Mononuclear cell (primary cell): ENCODE results near the gene RFWD3. TPM values are rescaled to one million over a fixed set of nuclear protein-coding genes. Genes with fewer than 3 reads are reported as not detected.

Source experiments
- H3K27me3 ChIP-seq: 2 replicates; pipeline ENCODE4 v1.6.0; 2011; ENCODE audit warnings: low read length, control low read depth; ENCODE audit not compliant: insufficient read depth
- H3K4me1 ChIP-seq: 2 replicates; pipeline ENCODE4 v1.5.1; 2011; ENCODE audit warnings: mild to moderate bottlenecking, low read length, control low read depth; ENCODE audit not compliant: insufficient read depth
- H3K4me3 ChIP-seq: 2 replicates; pipeline ENCODE4 v1.5.1; 2011; ENCODE audit warnings: mild to moderate bottlenecking, low read length, moderate library complexity
- H3K9me3 ChIP-seq: 2 replicates; pipeline ENCODE4 v1.5.1; 2011; ENCODE audit warnings: low read depth, mild to moderate bottlenecking, control low read depth, low read length
- total RNA-seq: library from RNA; depleted of rRNA; stranded (reverse); fragments of >200 nt; gene quantifications from one replicate; pipeline ENCODE4 v1.2.3, GENCODE V29; 2012

Gene RFWD3
- total RNA-seq, 1 donor = 24.9 TPM

GRCh38 chr16:74608381-74608780 lies 58.3 kb downstream of the RFWD3 start:
- H3K4me3 ChIP-seq = no peak overlapping the region
- H3K4me1 ChIP-seq = peaks cover 47% of the 10 kb centered on the region
- H3K9me3 ChIP-seq = no peaks in the 10 kb centered on the region
- no peaks in the 10 kb centered on the region for H3K27me3 ChIP-seq

- Histone ChIP-seq H3K9me3 (no peaks in the 10 kb centered on the region), H3K4me3 (no peak overlapping the region), H3K27me3 (no peaks in the 10 kb centered on the region), H3K4me1 (peaks cover 50% of the 10 kb centered on the region)
These were observed 58.7 kb downstream of the RFWD3 start for GRCh38 chr16:74607962-74608356.

GRCh38 chr16:74607310-74607961 lies 59.2 kb downstream of the RFWD3 start:
- H3K4me3 ChIP-seq = peak overlapping the region; percentile 96
- no peaks in the 10 kb centered on the region for H3K9me3 ChIP-seq
- no peaks in the 10 kb centered on the region for H3K27me3 ChIP-seq
- H3K4me1 ChIP-seq = peaks cover 56% of the 10 kb centered on the region

DNA sequence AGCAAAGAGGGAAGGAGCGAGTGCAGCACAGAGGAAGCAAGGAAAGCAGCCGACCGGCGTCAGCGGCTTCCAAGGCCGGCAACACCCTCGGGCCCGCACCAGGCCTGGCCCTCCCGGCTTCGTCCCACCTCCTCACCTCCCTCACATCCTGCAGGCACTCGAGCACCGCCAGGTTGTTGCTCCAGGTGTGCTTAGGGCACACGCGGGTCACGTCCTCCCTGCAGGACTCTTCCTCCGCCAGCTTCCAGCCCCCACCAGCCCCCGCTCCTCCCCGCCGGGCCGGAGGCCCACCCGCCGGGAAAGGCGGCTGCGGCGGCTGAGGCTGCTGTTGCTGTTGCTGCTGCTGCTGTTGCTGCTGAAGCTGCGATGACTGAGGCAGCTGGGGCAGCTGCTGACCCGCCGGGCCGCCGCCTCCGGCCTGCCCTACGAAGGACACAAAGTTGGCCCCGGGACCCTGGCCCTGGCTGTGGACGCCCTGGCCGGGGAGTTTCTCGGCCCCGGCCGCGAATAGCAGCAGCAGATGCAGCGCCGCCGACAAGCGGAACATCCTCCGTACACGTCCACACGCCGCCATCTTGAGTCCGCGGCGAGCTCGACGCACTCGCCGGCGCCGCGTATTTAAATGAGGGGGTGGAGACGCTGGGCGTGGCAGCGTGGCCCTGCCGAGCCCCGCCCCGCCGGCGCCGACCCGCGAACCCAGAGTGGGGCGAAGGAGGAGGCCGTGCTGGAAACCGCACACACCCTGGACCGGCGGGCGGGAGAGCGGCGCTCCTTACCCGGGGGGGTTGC lies 60.0 kb downstream of the RFWD3 start, which contains the start of gene GLG1:
Gene GLG1, minus strand, starts transcription at position 594 of the 789 bp plus-strand sequence. Its CDS starts 20 bp downstream, at position 574.
- Histone ChIP-seq H3K4me3 (peak within 1 kb of the TSS; percentile 96), H3K27me3 (no peaks in the 10 kb centered on the region), H3K9me3 (no peaks in the 10 kb centered on the region), H3K4me1 (peaks cover 58% of the 10 kb centered on the region)

- no peaks in the 10 kb centered on the region for H3K27me3 ChIP-seq
- peak overlapping the region; percentile 96 for H3K4me3 ChIP-seq
- H3K4me1 ChIP-seq = peaks cover 66% of the 10 kb centered on the region
- H3K9me3 ChIP-seq = no peaks in the 10 kb centered on the region
These were observed 60.7 kb downstream of the RFWD3 start for GRCh38 chr16:74605746-74606520.

- Histone ChIP-seq H3K4me1 (peaks cover 72% of the 10 kb centered on the region), H3K9me3 (no peaks in the 10 kb centered on the region), H3K4me3 (peak overlapping the region; percentile 96), H3K27me3 (no peaks in the 10 kb centered on the region)
These were observed 61.3 kb downstream of the RFWD3 start for GRCh38 chr16:74605332-74605731.

DNA sequence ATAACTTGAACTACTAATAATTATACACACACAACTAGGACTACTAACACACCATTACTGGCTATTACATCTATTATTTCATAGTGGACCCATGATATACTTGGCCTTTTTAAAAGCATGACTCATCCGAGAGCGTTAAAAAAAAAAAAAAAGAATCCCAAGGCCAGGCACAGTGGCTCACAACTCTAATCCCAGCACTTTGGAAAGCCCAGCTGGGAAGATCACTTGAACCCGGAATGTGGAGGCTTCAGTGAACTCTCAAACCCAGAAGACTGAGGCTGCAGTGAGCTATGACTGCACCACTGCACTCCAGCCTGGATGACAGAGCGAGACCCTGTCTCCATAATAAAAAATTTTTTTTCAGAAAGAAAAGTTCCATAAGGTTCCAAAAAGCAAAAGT lies 62.8 kb downstream of the RFWD3 start:
- Histone ChIP-seq H3K4me3 (no peak overlapping the region), H3K4me1 (peaks cover 76% of the 10 kb centered on the region), H3K27me3 (no peaks in the 10 kb centered on the region), H3K9me3 (no peaks in the 10 kb centered on the region)

DNA sequence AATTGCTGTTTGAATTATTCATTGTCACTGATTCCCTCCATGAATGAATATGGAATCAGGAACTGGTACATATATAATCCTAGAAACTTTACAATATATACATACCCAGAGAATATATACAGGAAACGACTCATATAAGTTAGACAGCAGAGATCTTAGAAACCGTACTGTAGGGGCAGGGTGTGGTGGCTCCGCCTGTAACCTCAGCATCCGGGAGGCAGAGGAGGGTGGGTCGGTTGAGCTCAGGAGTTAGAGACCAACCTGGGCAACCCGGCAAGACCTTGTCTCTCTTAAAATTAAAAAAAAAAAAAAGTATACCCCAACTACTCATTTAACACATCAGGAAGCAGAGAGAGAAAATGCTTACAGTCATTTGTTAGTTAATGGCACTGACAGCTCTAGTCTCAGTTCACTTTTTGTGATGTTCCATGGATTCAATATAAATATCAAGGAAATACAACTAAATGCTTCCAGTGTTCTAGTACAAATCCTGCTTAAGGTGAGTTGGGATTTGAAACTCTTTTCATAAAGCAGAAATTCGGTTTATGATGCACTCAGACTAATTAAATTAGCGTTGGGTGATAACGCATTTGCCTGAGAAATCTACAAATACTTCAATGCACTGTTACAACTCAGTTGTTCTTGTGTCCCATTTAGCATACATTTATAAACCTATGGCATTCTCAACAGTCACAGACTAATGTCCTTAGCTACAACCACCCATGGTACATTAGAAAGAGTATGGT lies 65.4 kb downstream of the RFWD3 start:
- Histone ChIP-seq H3K4me3 (no peak overlapping the region), H3K9me3 (no peaks in the 10 kb centered on the region), H3K27me3 (no peaks in the 10 kb centered on the region), H3K4me1 (peaks cover 59% of the 10 kb centered on the region)

GRCh38 chr16:74596586-74596985 lies 70.1 kb downstream of the RFWD3 start:
- H3K27me3 ChIP-seq = no peaks in the 10 kb centered on the region
- no peaks in the 10 kb centered on the region for H3K9me3 ChIP-seq
- H3K4me3 ChIP-seq = no peak overlapping the region
- peaks cover 24% of the 10 kb centered on the region for H3K4me1 ChIP-seq

GRCh38 chr16:74592847-74593246 lies 73.8 kb downstream of the RFWD3 start:
- peaks cover 29% of the 10 kb centered on the region for H3K4me1 ChIP-seq

DNA sequence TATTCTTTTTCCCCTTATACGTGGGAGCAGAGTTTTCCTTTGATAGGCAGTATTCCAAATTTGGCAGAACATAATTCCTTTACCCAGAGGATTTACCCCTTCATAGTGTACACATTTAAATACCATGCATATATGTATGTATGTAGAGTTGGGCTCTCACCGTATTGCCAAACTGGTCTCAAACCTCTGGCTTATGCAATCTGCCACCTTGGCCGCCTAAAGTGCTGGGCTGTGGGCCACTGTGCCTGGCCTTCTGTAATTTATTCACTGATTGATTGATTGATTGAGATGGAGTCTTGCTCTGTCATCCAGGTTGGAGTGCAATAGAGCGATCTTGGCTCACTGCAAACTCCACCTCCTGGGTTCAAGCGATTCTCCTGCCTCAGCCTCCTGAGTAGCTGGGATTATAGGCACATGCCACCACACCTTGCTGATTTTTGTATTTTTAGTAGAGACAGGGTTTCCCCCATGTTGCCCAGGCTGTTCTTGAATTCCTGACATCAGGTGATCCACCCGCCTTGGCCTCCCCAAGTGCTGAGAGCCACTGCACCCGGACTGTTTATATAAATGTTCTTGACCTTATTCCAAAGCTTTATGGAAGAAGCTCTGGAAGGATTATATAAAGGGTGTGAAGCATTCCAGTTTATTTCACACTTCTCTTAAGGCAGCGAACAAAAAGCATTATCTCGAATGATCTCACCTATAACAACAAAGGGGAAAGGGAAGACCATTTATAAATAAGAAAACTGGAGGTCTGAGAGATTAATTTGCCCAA lies 74.6 kb downstream of the RFWD3 start:
- no peaks in the 10 kb centered on the region for H3K27me3 ChIP-seq
- peaks cover 29% of the 10 kb centered on the region for H3K4me1 ChIP-seq
- H3K9me3 ChIP-seq = no peaks in the 10 kb centered on the region
- no peak overlapping the region for H3K4me3 ChIP-seq

More at GRCh38 chr16:74592847-74593246, 73.8 kb downstream of the RFWD3 start:
- H3K4me3 ChIP-seq = no peak overlapping the region
- no peaks in the 10 kb centered on the region for H3K9me3 ChIP-seq
- H3K27me3 ChIP-seq = no peaks in the 10 kb centered on the region

- peaks cover 38% of the 10 kb centered on the region for H3K4me1 ChIP-seq
- no peaks in the 10 kb centered on the region for H3K27me3 ChIP-seq
- no peaks in the 10 kb centered on the region for H3K9me3 ChIP-seq
- H3K4me3 ChIP-seq = no peak overlapping the region
These were observed 79.7 kb downstream of the RFWD3 start for GRCh38 chr16:74586948-74587347.

GRCh38 chr16:74585846-74586443 lies 80.7 kb downstream of the RFWD3 start:
- peaks cover 46% of the 10 kb centered on the region for H3K4me1 ChIP-seq
- H3K9me3 ChIP-seq = no peaks in the 10 kb centered on the region
- no peaks in the 10 kb centered on the region for H3K27me3 ChIP-seq
- H3K4me3 ChIP-seq = no peak overlapping the region
